Measurements from ENCODE around the gene CMTM5.
"Not testable (repeated sequence)": the region's sequence is repeated elsewhere in the genome, so short reads cannot be mapped to it uniquely, and the experiment has no call there.

The CMTM5 gene

GRCh38 chr14:23416801-23417200 is 40.0 kb downstream of the CMTM5 start:
- no peak for DNase-seq

DNA sequence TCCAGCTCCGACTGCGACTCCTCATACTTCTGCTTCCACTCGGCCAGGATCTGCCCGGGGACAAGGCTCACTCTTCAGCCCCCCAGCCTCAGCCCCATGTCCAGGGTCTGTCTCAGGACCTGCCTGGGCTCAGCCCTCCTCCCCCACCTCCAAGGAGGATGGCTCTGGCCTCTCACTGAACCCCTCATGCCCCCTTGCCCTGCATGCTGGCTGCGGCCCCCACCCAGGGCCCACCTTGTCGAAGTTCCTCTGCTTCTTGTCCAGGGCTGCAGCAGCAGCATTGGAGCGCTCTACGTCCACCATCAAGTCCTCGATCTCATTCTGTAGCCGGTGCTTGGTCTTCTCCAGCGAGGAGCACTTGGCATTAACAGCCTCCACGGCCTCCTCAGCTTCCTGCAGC is 40.4 kb downstream of the CMTM5 start:
- not testable (repeated sequence) for DNase-seq

DNA sequence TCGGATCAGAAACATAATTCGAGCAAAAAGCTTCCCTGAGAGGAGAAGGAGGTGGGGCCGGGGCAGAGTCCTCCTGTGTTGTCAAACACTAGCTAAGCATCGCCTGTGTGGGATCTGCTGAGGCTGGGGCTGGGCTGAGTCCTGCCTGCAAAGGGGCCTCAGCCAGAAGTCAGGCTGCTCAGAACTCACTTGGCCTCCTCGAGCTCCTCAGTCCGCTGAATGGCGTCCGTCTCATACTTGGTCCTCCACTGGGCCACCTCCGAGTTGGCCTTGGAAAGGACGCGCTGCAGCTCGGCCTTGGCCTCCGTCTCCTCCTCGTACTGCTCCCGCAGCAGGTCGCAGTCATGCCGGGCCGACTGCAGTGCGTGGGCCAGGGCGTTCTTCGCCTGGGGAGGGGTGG is 41.2 kb downstream of the CMTM5 start:
- DNase-seq = no peak

DNA sequence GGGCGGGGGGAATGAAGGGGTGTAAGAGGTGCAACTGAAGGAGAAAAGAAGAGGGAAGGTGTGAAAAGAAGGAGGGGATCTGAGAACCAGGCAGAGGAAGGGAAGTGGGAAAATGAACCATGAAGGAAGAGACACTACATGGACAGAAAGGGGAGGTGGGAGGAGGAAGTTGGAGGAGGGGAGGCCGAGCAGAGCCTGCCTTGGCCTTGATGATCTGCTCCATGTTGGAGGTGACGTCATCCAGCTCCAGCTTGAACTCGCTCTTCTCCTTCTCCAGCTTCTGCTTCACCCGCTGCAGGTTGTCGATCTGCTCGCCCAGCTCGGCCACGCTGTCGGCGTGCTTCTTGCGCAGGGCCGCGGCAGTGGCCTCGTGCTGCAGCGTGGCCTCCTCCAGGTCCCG is 42.8 kb downstream of the CMTM5 start:
- DNase-seq = not testable (repeated sequence)

- no peak for DNase-seq
Measured at GRCh38 chr14:23421594-23421993, 44.7 kb downstream of the CMTM5 start.

- DNase-seq = no peak
Measured at GRCh38 chr14:23423657-23424056, 46.8 kb downstream of the CMTM5 start.

DNA sequence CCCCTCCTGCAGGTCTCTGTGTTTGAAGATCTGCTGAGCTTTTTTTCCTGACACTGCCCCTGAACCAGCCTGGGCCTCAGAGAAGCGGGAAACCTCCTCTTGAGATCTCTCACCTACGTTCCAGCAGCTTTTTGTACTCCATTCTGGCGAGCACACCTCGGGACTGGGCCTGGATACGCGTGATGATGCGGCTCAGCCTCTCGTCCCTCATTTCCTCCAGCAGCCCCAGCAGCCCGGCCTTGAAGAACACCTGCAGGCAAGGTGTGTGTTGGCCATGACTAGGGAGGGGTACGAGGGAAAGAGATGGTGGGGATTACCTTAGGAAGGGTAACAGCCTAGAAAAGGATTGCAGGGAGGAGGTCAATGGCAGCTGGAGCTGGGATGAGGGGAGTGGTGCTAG is 48.3 kb downstream of the CMTM5 start:
- DNase-seq = no peak

GRCh38 chr14:23425798-23426197 is 49.0 kb downstream of the CMTM5 start:
- not testable (repeated sequence) for DNase-seq

DNA sequence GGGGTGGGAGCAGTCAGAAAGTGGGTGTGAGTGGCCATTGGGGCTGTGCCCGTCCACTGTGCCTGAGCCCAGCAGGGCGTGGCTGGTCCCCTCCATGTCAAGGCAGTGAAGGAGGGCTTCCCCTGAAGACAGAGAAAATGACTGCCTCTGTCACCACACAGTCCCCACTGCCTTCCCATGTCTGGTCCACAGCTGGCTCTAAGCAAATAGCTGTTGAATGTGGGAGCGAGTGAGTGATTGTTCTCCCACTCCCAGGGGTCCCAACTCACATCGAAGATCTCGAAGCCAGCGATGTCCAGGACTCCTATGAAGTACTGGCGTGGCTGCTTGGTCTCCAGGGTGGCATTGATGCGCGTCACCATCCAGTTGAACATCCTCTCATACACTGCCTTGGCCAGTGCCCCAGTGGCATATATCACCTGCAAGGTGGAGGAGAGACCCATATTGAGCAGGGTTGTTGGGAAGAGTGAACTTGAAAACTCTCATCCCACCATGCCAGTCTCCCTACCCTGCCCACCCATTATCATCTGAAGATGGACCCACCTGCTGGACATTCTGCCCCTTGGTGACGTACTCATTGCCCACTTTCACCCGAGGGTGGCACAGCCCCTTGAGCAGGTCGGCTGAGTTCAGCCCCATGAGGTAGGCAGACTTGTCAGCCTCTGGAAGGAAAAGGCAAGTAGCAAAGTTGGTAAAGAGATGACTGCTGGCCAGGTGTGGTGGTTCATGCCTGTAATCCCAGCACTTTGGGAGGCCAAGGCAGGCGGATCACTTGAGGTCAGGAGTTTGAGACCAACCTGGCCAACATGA is 52.0 kb downstream of the CMTM5 start:
- no peak for DNase-seq
